Measurements from ENCODE around the gene ZNF329.

Gene ZNF329

GRCh38 chr19:58096884-58097283, 53.7 kb downstream of the ZNF329 start:
- H3K4me3 ChIP-seq (ENCODE audit: low read depth, low read length), result no peak overlapping the region
- H3K9me3 ChIP-seq (ENCODE audit: severe bottlenecking), result peaks cover 8% of the 10 kb centered on the region

GRCh38 chr19:58095328-58095727, 55.3 kb downstream of the ZNF329 start:
- no peak for DNase-seq
- peaks cover 8% of the 10 kb centered on the region for H3K9me3 ChIP-seq (ENCODE audit: severe bottlenecking)
- H3K27me3 ChIP-seq (ENCODE audit: insufficient read depth, low read depth, severe bottlenecking), result no peaks in the 10 kb centered on the region
- TF ChIP-seq CTCF (IDR thresholded peaks at IDR 0.05; ENCODE audit: low read depth, low read length), result no peak
- 0 out of 2 replicates have a peak, but pooled peaks cover 4% of the 10 kb centered on the region for H3K36me3 ChIP-seq
- H3K27ac ChIP-seq, result no peak overlapping the region
- no peak overlapping the region for H3K4me3 ChIP-seq (ENCODE audit: low read depth, low read length)

More at GRCh38 chr19:58096884-58097283, 53.7 kb downstream of the ZNF329 start:
- H3K27me3 ChIP-seq (ENCODE audit: insufficient read depth, low read depth, severe bottlenecking), result no peaks in the 10 kb centered on the region
- 0 out of 2 replicates have a peak, but pooled peaks cover 4% of the 10 kb centered on the region for H3K36me3 ChIP-seq
- no peak for DNase-seq
- TF ChIP-seq CTCF (IDR thresholded peaks at IDR 0.05; ENCODE audit: low read depth, low read length), result no peak
- H3K27ac ChIP-seq, result no peak overlapping the region

GRCh38 chr19:58093071-58093470, 57.5 kb downstream of the ZNF329 start:
- no peak overlapping the region for H3K27ac ChIP-seq
- no peak for DNase-seq
- H3K27me3 ChIP-seq (ENCODE audit: insufficient read depth, low read depth, severe bottlenecking), result no peaks in the 10 kb centered on the region
- no peak overlapping the region for H3K4me3 ChIP-seq (ENCODE audit: low read depth, low read length)
- TF ChIP-seq CTCF (IDR thresholded peaks at IDR 0.05; ENCODE audit: low read depth, low read length), result no peak
- peaks cover 5% of the 10 kb centered on the region for H3K36me3 ChIP-seq
- no peaks in the 10 kb centered on the region for H3K9me3 ChIP-seq (ENCODE audit: severe bottlenecking)

- Histone ChIP-seq H3K9me3 (ENCODE audit: severe bottlenecking) (no peaks in the 10 kb centered on the region), H3K36me3 (peaks cover 5% of the 10 kb centered on the region), H3K27me3 (ENCODE audit: insufficient read depth, low read depth, severe bottlenecking) (no peaks in the 10 kb centered on the region), H3K27ac (no peak overlapping the region), H3K4me3 (ENCODE audit: low read depth, low read length) (no peak overlapping the region)
- TF ChIP-seq CTCF (IDR thresholded peaks at IDR 0.05; ENCODE audit: low read depth, low read length), result no peak
- no peak for DNase-seq
These were observed 59.2 kb downstream of the ZNF329 start for GRCh38 chr19:58091251-58091995.

- Histone ChIP-seq H3K4me3 (ENCODE audit: low read depth, low read length) (no peak overlapping the region), H3K27ac (no peak overlapping the region), H3K36me3 (peaks cover 18% of the 10 kb centered on the region), H3K9me3 (ENCODE audit: severe bottlenecking) (no peaks in the 10 kb centered on the region), H3K27me3 (ENCODE audit: insufficient read depth, low read depth, severe bottlenecking) (no peaks in the 10 kb centered on the region)
- no peak for TF ChIP-seq CTCF (IDR thresholded peaks at IDR 0.05; ENCODE audit: low read depth, low read length)
- DNase-seq, result no peak
These were observed 60.7 kb downstream of the ZNF329 start for GRCh38 chr19:58089846-58090245.
